ENCODE measurements around the gene TEX19. TPM values are rescaled to one million over a fixed set of nuclear protein-coding genes. Genes with fewer than 3 reads are reported as not detected.

TEX19 gene
- total RNA-seq, 1 donor from 2014 or later, result not detected

DNA sequence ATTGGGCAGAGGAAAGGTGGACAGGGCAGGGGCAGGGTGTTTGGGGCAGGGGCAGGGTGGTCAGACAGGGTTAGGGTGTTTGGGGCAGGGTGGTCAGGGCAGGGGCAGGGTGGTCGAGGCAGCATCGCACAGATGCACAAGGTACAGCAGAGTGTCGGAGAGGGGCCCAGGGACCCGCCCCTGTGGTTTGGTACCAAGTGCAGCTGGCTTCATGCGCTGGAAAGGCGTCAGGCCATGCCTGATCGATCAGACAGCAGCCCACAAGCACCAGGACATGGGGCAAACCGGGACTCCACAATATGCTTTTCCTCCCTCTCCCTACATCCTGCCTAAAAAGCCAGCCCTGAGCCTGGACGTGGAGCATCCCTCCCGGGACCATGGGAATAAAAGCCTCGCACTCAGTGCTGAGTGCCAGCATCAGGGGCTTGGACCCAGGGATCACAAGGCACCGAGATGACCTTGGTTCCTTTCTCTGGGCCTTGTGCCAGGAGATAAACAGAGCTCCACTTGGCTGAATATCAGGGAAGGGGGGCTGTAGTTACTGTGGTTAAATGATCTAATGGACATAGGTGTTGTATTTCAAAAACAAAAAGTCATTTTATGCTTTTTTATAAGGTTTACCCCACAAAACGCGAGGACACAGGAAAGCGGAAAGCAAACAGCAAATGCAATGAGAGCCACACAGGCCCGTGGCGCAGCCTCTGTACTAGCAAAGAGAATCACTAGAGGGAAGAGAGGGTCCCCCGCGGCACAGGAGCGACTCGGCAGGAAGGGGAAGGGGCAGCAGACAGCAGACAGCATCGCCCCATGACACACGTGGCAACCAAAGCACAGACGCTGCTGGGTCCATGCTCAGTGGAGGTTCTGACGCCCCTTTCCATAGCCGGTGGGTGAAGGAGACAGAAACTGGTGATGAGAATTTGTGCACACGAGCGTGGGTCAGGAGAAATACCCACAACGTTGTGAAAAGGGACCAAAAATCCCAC, 53.8 kb downstream of the TEX19 start:
- peaks cover 13% of the 10 kb centered on the region for H3K4me1 ChIP-seq
- no peaks in the 10 kb centered on the region for H3K9me3 ChIP-seq
- no peak overlapping the region for H3K27ac ChIP-seq
- no peaks in the 10 kb centered on the region for H3K27me3 ChIP-seq (ENCODE audit: low read depth)
- H3K4me3 ChIP-seq, result no peak overlapping the region
- TF ChIP-seq, protein P1, sequence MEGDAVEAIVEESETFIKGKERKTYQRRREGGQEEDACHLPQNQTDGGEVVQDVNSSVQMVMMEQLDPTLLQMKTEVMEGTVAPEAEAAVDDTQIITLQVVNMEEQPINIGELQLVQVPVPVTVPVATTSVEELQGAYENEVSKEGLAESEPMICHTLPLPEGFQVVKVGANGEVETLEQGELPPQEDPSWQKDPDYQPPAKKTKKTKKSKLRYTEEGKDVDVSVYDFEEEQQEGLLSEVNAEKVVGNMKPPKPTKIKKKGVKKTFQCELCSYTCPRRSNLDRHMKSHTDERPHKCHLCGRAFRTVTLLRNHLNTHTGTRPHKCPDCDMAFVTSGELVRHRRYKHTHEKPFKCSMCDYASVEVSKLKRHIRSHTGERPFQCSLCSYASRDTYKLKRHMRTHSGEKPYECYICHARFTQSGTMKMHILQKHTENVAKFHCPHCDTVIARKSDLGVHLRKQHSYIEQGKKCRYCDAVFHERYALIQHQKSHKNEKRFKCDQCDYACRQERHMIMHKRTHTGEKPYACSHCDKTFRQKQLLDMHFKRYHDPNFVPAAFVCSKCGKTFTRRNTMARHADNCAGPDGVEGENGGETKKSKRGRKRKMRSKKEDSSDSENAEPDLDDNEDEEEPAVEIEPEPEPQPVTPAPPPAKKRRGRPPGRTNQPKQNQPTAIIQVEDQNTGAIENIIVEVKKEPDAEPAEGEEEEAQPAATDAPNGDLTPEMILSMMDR (IDR thresholded peaks at IDR 0.05), result no peak
- intact Hi-C loops (cut with DNase I), result no loop called here
- no peak for DNase-seq
- peaks cover 6% of the 10 kb centered on the region for H3K36me3 ChIP-seq
- no peak for ATAC-seq

Other genes with a start within 250 kb of the TEX19 start
- 63.4 TPM for gene CCDC57, start 146.4 kb upstream of the TEX19 start, total RNA-seq
- 81.9 TPM for gene SLC16A3, start 130.2 kb upstream of the TEX19 start, total RNA-seq
- gene CSNK1D, start 85.5 kb upstream of the TEX19 start, total RNA-seq, result 146 TPM
- 7.1 TPM for gene CD7, start 41.6 kb upstream of the TEX19 start, total RNA-seq
- gene SECTM1, start 25.5 kb upstream of the TEX19 start, total RNA-seq, result 44.5 TPM
- gene UTS2R, start 12.5 kb downstream of the TEX19 start, total RNA-seq, result not detected
- gene HEXD, start 59.1 kb downstream of the TEX19 start, total RNA-seq, result 60.2 TPM
- gene OGFOD3, start 59.3 kb downstream of the TEX19 start, total RNA-seq, result 27.1 TPM
- gene CYBC1, start 91.5 kb downstream of the TEX19 start, total RNA-seq, result 132 TPM
- 54.9 TPM for gene NARF, start 99.5 kb downstream of the TEX19 start, total RNA-seq
- gene FOXK2, start 160.5 kb downstream of the TEX19 start, total RNA-seq, result 60.1 TPM

Data from lower lobe of right lung (tissue), 2 donors.